Measurements from ENCODE around the gene PHKB.
A peak's percentile ranks its signal among the peaks of the same experiment; 100 is the strongest.

PHKB gene

GRCh38 chr16:47734987-47735594, 274.0 kb downstream of the PHKB start:
- peak; percentile 61 for DNase-seq

GRCh38 chr16:47750371-47750770, 289.2 kb downstream of the PHKB start:
- DNase-seq = no peak
